GM21825 (cell line): ENCODE measurements around the gene FBXL17.

ENCODE experiments used
- ATAC-seq: cut with Tn5 transposase; IDR thresholded peaks from one replicate; pipeline ENCODE4 v1.9.1; 2021; ENCODE audit warnings: mild to moderate bottlenecking, moderate library complexity; ENCODE audit not compliant: unreplicated experiment

Gene FBXL17

DNA sequence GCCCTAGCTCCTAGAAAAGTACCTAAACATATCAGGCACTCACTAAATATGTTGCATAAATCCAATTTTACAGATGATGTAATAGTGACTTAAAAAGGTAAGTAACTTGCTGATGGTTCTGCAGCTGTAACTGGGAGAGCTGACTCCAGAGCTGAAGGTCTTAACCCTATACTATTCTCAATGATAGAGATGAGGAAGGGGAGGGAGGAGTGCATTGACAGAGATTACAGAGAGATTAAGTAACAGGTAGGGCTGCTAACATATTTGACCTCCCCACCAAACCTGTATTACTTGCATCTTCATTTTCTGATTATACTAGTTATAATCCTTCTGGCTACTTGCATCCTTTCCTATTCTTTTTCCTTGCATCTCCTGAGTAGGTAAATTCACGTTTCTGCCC, 455.8 kb downstream of the FBXL17 start:
- no peak for ATAC-seq

DNA sequence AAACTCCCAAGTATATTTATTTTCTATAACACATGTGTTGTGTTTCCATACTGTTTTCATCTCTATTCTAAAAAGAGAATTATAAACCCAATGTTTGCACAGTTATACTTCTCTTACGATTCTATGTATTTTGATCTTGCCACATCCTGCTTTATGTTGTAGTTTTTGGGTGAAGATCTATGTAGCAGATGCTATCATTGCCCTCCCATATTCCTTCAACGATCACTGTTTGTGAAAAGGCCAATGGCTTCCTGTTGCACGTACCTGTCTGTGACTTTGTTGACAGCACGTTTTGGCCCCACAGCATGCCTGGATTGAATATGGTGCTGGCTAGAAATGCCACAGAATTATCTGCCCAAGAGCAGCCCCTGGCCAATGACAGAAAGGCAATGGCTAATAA, 456.7 kb downstream of the FBXL17 start:
- ATAC-seq = no peak

GRCh38 chr5:107919969-107920368, 461.9 kb downstream of the FBXL17 start:
- no peak for ATAC-seq

GRCh38 chr5:107919361-107919760, 462.5 kb downstream of the FBXL17 start:
- no peak for ATAC-seq

DNA sequence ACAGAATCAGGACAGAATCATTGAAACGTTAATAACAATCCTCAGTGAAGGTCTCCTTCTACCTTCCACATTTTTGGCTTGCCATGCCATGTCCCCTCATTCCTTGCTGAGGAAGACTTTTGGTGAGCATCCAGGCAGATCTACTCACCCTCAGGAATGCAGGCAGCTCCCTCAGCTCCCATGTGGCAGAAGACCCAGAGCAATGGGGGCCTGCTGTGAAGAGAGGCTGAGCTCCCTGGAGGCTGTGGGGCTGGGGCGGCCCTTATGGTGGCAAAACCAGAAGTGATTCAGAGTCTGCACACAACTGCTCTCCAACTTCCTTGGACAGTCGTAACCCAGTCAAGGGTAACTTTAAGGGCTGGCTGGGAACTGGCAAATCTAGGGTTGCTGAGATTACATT, 463.9 kb downstream of the FBXL17 start:
- no peak for ATAC-seq

- no peak for ATAC-seq
These were observed 464.9 kb downstream of the FBXL17 start for GRCh38 chr5:107916731-107917725.

- ATAC-seq = no peak
These were observed 466.6 kb downstream of the FBXL17 start for GRCh38 chr5:107915176-107915812.

DNA sequence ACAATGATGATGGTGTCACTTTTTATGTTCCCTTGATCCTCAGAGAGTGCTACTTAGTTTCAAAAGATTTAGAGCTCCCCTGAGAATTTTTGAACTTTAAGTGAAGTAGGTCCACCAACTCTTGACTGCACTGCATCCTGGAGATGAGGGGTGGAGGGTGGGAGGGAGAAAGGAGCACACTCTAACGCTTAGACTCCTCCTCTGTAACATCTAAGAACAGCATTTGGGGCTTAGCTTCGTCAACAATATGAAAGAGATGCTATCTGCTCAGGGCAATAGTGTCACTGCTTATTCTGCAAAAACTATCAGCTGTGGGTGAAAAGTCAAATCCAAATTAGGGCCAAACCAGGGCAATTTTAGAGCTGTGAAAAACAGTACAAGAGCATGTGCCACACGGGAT, 468.4 kb downstream of the FBXL17 start:
- ATAC-seq = no peak

DNA sequence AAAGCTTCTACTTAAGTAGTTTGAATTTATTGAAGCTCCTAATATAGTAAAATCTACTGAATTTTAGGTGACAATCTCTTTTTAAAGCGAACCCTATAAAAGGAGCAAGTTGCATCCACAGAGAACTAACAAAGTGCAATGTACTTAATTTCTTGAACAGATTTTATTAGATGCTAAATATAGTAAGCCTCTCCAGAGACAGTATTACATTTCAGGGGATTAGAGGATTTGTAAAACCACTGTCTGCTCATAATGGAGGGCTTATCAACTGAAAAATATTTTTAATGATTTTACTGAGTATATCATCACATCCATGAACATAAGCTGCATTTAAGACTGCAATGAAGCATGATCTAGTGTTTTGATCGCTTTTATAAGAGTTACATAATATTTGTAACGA, 481.2 kb downstream of the FBXL17 start:
- ATAC-seq = no peak

DNA sequence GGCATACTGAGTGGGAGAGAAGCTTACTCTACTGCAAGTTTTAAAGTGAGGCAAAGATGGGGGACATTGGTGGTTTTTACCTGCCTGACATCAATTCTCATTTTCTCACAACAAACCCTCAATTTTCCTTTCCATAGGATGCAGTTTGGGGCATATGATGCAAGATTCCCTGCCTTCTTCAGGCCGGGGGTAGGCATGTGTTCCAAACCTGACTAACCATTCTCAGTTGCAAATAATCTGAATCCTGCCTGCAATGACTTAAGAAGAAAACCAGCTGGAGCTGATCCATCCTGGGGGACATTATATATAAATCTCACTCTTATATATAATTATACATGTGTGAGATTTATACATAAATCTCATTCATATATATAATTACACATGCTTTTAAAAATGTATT, 487.5 kb downstream of the FBXL17 start:
- ATAC-seq = no peak

DNA sequence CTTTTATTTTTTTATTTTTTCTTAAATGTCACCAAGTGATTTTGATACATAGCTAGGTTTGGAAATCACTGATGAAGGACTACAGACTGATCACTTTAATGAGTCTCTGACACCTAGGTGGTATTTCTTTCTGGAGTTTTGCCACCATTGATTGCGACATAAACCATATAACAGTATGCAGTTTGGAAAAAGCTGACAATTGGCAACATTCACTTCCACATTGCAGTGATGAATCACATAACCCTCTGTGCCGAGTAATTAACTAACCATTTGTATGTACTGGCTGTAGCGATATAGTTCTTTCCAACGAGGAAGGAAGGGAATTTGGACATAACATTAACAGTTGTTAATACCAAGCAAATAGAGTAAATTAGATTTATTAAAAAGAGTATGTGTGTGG, 488.3 kb downstream of the FBXL17 start:
- ATAC-seq = no peak

DNA sequence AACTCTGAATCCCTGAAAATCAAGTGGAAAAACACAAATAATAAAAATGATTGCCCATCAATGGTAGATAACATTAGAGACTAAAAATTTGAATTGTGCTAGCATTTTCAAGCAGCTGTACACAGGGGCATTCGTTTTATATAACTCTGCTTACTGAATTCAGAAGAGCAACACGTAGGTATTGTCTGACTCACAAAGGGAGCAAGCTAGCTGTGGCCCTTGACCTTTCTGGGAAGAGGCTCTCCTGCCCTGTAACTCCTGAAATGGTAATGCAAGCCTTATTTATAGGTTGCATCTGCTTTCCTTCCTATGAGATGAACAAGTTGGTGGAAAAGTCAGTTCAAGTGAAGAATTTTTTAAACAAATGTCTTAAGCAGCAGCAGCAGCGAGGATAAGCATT, 492.5 kb downstream of the FBXL17 start:
- ATAC-seq = no peak

GRCh38 chr5:107888541-107888940, 493.4 kb downstream of the FBXL17 start:
- ATAC-seq = no peak

GRCh38 chr5:107887166-107887943, 494.5 kb downstream of the FBXL17 start:
- ATAC-seq = no peak

GRCh38 chr5:107885601-107886000, 496.3 kb downstream of the FBXL17 start:
- no peak for ATAC-seq

DNA sequence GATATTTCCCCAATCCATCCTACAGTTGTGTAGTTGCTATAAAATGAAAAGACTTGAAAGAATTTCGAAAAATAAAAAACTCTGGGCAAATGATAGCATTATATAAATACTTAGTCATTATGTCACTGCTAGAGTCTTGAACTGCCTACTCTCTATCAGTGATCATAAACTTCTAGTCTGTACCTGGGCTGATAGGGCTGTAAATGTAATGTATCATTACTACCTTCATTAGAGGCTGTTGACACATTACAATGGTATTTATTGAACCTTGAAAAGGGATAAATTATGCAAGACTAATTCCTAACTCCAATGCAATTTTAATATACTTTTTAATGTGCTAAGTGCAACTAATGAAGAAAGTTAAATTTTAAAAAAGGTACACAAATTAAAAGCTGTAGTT, 497.0 kb downstream of the FBXL17 start:
- no peak for ATAC-seq

DNA sequence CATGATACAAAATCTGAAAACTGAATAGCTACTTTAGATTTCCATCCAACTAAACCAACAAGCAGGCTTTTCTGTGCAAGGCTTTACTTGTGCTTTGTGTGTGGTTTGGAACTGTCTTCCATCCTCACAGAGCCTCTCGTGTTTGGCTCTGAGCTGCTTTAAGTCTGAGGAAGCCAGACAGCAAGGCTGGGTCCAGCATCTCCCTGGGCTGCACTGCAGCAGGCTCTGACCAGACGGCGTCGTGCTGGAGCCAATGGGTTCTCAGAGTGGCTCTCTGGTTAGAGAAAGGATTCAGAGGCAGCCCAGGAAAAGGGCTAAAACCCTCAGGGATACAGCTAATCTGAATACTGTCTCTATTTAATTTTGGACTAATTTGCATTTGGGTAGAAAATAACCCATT, 503.2 kb downstream of the FBXL17 start:
- ATAC-seq = no peak

- no peak for ATAC-seq
These were observed 505.0 kb downstream of the FBXL17 start for GRCh38 chr5:107876906-107877305.

DNA sequence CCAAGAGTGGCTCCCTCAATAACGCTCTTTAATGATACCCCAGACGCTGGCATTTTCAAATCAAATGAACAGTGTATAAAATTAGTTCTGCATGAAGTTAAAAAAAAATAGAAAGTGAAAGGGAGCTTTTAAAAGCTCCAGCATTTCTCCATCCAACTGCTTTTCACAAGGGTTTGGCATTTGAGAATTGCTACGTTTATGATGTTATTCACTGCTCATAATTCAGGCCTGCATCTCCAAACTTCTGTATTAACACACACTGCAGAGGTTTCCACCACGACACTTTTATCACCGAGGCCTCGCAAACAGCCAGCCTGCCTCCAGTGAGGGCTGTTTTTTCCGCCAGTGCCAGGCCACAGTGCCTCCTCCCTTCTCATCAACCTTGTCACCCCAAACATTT, 505.6 kb downstream of the FBXL17 start:
- no peak for ATAC-seq

DNA sequence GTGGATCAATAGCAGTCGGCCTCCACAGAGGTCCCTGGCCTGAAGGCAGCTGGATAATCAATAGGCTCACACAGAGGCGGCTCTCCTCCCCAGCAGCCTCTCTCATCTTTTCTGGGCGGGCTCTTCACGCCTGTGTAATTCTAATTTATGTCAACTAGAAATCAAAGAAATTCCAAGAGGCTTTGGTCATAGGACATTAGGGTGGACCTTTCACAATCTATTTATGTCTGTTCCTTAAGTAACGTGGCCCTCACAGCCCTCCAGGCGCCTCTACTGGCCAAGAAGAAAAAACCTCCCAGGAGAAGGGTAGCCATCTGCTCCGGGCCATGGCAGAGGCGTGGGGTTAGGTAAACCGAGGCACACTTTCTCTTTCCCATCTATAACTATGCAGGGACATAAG, 506.1 kb downstream of the FBXL17 start:
- ATAC-seq = no peak

DNA sequence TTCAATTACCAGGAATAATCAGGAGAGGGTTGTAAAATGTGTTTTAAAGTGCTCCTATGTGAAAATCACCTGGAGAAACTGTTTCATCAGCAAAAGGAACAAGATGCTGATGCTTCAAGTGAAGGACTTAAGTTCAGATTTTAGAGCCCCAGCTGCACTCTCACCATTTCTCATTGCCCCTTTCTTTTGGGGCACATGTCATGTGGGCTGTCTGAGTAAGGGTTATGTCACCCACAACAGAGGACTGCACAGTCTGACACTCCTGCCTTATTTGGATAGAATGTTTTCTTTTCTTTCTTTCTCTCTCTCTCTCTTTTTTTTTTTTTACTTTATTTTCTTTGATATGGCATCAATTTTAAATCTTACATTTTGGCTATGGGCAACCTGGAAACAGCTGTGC, 507.1 kb downstream of the FBXL17 start:
- ATAC-seq = no peak

GRCh38 chr5:107873877-107874276, 508.0 kb downstream of the FBXL17 start:
- no peak for ATAC-seq
